Peyer's patch (tissue), 4 donors: Measurements from ENCODE around the gene PKDCC.

ENCODE experiments used
- CTCF ChIP-seq, 6 experiments: fragments of 450-650 bp in 4 of 6; fragments of 200-600 bp in 2 of 6; sonication (generic) in 1 of 6; IDR thresholded peaks; one replicate each; pipeline ENCODE4 v1.5.1; 2017 to 2019; ENCODE audit warnings: antibody characterized with exemption in 6 of 6, mild to moderate bottlenecking in 3 of 6, moderate library complexity in 1 of 6
- POLR2A ChIP-seq, 2 donors: fragments of 450-650 bp; IDR thresholded peaks; one replicate each; pipeline ENCODE4 v1.5.1; 2017; ENCODE audit warnings: antibody characterized with exemption in 2 of 2, mild to moderate bottlenecking in 2 of 2, moderate library complexity in 2 of 2

- TF ChIP-seq CTCF (IDR thresholded peaks at IDR 0.05) (no peak), POLR2A (IDR thresholded peaks at IDR 0.05) (no peak)
These were observed 48.1 kb upstream of the PKDCC start for GRCh38 chr2:41999592-42000281.
